T-helper 2 cell treated with Interferon-gamma antibody and Interleukin-4, amounts not matched to agents 100 ng/mL and 5 ng/mL, for 36 hours (primary cell): ENCODE measurements around the gene ENO3. TPM values are rescaled to one million over a fixed set of nuclear protein-coding genes. Genes with fewer than 3 reads are reported as not detected.

Source experiments
- intact Hi-C: fragments of 100-400 bp; cut with micrococcal nuclease; formaldehyde crosslinking; loops from one replicate; pipeline ENCODE4 v1.15.1; 2023
- total RNA-seq: library from RNA; stranded (reverse); gene quantifications from 2 replicates; pipeline ENCODE4 v1.2.3, GENCODE V29; 2022

ENO3 gene
- total RNA-seq, 1 donor from 2014 or later, result 52.9 TPM

DNA sequence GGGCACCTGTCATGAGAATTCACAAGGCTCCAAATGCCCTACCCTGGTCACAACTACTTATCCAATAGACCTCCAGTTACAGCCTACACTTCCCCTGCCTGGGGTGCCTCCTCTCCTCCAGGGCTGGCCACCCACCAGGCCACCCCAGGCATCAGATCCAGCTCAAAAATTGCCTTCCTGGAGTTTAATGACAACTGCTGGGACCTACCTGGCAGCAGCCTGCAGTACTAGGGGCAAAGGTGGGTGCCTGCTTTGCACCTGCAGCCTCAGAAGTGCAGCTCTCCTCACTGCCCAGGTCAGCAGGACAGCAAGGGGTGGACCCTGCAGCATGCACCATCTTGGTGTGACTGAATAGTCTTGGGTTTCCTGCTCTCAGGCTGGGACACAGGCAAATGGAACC lies 15.3 kb upstream of the ENO3 start:
- intact Hi-C loops, result no loop called here

DNA sequence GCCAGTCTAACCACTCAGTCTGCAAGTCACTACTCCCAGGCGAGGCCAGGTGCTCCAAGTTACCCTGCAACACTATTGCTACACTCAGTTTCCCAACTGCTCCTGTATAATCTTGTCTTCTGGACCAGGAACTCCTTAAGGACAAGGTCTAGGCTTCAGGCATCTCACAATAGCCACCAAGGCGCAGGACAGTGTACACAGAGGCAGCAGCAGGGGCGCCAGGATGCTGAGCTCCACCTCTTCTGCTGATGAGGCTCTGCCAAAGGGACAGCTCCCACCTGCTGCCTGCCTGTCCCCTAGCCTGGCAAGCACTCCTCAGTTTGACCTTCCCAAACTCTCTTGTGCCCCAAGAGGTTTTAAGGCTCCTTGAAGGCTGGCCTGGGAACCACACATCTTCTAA lies 14.5 kb upstream of the ENO3 start:
- intact Hi-C loops, result no loop called here

GRCh38 chr17:4937553-4937952 lies 13.4 kb upstream of the ENO3 start:
- intact Hi-C loops, result no loop called here

GRCh38 chr17:4938069-4938491 lies 12.8 kb upstream of the ENO3 start:
- intact Hi-C loops, result no loop called here

GRCh38 chr17:4938688-4939545 lies 12.0 kb upstream of the ENO3 start:
- intact Hi-C loops, result no loop called here

DNA sequence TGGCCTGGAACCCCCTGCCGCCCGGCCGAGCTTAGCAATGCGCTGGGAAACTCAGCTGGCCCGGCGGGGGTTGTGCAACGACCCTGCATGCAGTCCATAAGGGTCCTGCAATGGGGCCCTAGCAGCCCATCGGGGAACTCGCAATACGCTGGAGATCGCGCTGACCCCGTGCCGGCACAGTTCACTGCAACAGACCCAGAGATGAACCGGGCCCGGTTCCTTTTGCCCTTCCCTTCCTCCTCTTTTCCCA lies 11.4 kb upstream of the ENO3 start:
- intact Hi-C loops, result no loop called here

DNA sequence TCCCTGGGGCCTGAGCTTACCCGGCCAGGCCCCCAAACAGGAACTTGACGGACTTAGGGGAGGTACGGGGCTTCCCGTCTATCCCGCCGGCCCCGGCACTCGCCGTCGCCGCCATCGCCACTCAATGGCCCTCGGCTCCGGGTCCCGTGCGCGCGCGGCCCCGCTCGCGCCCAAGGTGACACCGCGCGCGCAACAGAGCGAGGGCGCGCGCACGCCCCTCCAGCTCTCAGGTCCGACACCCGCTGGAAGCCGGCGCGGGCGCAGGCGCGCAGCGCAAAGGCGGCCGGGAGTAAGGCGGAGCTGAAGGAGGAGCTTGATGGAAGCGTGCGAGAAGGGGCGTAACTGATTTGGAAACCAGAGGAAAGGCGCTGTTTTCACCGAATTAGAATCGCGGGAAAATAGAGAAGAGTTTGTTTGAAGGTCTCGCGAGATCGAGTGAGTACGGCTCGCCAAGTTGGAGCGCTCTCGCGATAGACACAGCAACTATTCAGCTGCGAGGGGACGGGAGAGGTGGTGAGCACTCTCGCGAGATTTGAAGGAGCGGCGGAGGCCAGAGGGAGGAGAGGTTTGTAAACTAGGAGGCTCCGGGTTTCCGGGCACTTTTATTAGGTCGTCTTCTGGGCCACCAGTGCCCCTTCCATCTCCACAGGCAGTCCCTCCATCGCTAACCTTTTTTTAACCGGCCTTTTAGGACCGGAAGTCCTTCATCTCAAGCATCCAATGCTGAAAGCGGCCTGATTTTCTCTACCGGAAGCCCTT lies 10.9 kb upstream of the ENO3 start, which contains the start of the genes RNF167 and SLC25A11:
Gene RNF167 (plus strand): TSS at position 473 of the 759 bp plus-strand sequence. CDS start 642 bp downstream, outside the sequence.
Gene SLC25A11 (minus strand): TSS at position 251 of the 759 bp plus-strand sequence. CDS start 136 bp downstream, at position 115.
- intact Hi-C loops, result loop anchor here (1.0 to 10.0 kb wide), 10 partner anchors 8 to 1715 kb away; partner anchors contain the start of genes ARRB2, C17orf100, INCA1 and KIF1C

GRCh38 chr17:4940555-4941318 lies 10.2 kb upstream of the ENO3 start:
- intact Hi-C loops, result loop anchor here (1.0 to 10.0 kb wide), 10 partner anchors 8 to 1714 kb away; partner anchors contain the start of genes ARRB2, C17orf100, INCA1 and KIF1C

DNA sequence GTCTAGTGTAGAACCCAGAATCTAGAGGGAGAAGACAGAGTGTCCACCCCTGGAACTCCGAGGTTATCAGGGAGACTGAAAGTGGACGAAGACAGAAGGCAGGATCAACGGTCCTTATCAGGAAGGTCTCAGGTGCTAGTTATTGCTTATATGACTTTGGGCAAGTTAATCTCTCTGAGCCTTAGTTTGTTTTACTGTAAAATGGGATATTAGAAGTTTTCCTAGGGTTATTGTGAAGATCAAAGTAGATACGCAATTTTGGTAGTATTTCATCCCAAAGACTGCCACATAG lies 9.7 kb upstream of the ENO3 start:
- intact Hi-C loops, result loop anchor here (2.0 to 10.0 kb wide), 4 partner anchors 32 to 1714 kb away; partner anchors contain the start of genes C17orf100, MED31, PSMB6 and UBE2G1

DNA sequence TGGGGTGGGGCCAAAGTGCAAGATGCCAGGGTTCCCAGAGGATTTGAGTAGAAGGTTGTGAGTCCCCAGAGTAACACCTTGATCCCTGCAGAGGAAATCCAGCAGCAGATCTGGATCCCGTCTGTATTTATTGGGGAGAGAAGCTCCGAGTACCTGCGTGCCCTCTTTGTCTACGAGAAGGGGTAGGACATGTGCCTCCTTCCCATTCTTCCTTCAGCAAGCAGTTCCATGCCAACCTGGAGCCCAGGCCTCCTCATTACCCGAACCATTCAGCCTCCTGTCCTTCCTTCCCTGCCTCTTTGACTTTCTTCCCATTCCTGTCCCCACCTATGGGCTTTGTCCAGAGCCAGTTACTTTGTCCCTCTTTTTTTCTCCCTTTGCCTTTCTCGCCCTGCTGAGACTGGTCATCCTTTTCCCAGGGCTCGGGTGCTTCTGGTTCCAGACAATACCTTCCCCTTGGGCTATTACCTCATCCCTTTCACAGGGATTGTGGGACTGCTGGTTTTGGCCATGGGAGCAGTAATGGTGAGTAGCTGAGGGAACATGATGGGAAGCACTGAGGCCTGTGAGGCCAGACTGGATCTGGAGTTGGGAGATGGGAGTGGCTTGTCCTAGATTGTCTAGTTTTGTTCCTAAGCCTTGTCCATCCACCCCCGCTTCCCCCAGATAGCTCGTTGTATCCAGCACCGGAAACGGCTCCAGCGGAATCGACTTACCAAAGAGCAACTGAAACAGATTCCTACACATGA lies 8.0 kb upstream of the ENO3 start:
- intact Hi-C loops, result loop anchor here (5.0 to 10.0 kb wide), 3 partner anchors 146 to 1712 kb away; partner anchors contain the start of genes C17orf100, MED31, PSMB6 and UBE2G1

DNA sequence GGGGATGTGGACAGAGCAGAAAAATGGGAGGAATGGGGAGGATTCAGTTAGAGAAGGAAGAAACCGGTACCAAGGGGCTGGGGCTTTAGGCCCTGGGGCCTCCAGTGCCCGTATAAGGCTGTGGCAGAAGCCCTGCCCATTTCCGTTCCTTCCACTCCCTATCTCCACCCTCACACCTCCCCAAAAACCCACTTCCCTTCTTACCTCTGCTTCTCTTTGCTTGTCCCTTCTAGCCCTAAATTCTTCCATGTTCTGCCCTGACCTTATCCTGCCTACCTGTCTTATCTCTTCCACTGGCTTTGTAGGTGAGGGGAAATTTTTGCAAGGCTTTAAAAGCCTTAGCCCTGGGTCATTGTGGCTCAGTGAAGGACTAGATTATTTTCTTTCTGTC lies 6.8 kb upstream of the ENO3 start:
- intact Hi-C loops, result loop anchor here (5.0 to 10.0 kb wide), 3 partner anchors 147 to 1711 kb away; partner anchors contain the start of genes C17orf100, MED31, PSMB6 and UBE2G1

DNA sequence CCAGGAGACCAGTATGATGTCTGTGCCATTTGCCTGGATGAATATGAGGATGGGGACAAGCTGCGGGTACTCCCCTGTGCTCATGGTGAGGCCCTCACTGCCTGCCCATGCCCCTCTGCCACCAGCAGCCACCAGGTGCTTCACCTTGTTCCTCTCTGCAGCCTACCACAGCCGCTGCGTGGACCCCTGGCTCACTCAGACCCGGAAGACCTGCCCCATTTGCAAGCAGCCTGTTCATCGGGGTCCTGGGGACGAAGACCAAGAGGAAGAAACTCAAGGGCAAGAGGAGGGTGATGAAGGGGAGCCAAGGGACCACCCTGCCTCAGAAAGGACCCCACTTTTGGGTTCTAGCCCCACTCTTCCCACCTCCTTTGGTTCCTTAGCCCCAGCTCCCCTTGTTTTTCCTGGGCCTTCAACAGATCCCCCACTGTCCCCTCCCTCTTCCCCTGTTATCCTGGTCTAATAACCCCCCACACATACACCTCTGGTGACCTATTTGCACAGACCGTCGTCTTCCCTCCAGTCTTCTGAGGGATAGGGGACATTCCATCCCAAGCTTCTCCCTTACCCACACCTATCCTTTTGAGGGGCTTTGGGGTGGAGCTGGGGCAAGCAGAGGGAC lies 6.3 kb upstream of the ENO3 start:
- intact Hi-C loops, result loop anchor here (5.0 to 10.0 kb wide), 4 partner anchors 43 to 1710 kb away; partner anchors contain the start of genes C17orf100, CAMTA2, MED31 and PSMB6

DNA sequence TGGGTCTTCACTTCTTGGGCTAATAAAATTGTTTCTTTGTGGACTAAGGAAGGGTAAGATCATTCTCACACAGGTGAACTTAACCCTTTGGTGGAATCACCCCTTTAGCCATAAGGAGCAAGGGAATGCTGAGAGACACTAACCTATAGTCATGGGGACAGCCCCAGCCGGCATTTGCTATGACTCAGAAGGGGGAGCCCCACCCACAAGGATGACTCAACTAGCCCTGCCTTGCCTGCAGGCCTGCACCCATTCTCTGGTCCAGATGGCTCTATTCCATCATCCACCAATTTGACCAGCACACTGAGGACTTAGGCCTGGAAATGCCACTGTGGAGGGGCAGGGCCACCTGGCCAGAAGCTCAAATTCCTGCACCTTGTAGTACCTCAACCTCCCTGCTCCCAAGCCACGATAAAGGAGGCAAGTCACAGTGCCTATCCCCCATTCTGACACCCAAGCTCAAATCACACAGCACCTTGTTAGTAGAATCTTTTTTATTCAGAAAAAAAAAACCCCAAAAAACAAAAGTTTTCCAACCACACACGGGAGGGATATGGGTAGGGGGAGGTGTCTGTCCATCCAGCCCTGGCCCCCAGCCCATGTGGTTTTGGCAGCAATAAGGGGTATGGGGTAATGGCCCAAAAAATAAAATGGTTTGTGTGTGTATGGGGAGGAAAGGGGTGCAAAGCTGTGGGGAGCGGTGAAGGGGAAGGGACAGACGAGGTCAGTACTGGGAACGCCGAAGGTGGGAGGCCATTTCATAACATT lies 5.6 kb upstream of the ENO3 start:
- intact Hi-C loops, result loop anchor here (5.0 to 10.0 kb wide), 3 partner anchors 42 to 1709 kb away; partner anchors contain the start of genes C17orf100, CAMTA2, MED31 and UBE2G1

- intact Hi-C loops, result loop anchor here (5.0 to 10.0 kb wide), 3 partner anchors 41 to 1709 kb away; partner anchors contain the start of genes C17orf100, CAMTA2, MED31 and UBE2G1
Measured at GRCh38 chr17:4945944-4946280, 5.0 kb upstream of the ENO3 start.

DNA sequence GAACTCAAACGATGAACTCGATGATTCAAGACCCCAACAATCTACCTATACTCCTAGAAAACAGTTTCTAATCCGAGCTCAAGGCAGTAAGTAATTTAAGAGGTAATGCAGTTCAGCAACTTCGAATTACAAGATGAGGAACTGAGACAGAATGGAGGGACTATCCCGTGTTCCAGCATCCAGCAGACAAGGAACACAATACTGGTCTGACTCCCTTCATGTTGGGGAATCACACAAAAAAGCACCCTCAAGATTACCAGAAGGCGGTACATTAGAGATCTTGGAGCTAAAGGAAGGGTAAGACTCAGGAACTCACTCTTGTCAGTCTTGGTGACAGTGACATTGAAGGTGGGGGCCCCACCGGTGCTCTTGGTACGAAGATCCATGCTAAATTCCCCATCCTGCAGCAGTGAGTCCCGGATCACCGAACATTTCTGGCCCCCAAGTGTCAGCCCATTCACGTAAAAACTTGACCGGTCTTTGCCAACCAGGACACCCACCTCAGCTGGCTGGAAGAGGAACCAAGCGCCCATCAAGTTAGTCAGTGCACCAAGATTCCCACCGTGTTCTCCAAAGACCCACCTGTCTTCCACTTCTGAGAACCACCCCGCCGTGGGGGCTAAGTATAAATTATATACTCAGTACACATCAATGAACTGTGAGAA lies 4.5 kb upstream of the ENO3 start:
- intact Hi-C loops, result loop anchor here (5.0 to 10.0 kb wide), 3 partner anchors 41 to 1708 kb away; partner anchors contain the start of genes C17orf100, CAMTA2, MED31 and UBE2G1

DNA sequence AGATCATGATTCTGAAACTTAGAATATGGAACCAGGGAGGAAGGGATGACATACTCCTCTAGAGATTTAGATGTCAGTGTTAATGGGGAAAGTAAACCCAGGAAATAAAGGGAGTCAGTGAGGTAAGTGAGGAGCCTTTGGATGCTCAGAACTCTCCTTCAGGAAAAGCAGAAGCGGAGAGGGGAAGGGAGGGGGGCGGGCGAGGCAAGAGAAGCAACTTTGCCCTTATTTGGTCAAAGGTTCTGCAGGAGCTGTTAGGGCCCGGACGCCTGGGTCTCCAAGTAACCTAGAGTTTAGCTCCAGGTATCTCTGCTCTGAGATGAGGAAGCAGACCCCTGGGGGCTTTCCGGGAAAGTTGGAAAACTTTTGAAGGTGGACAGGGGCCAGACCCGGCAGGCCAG lies 3.9 kb upstream of the ENO3 start:
- intact Hi-C loops, result loop anchor here (5.0 to 10.0 kb wide), 3 partner anchors 40 to 1708 kb away; partner anchors contain the start of genes C17orf100, CAMTA2, MED31 and UBE2G1

DNA sequence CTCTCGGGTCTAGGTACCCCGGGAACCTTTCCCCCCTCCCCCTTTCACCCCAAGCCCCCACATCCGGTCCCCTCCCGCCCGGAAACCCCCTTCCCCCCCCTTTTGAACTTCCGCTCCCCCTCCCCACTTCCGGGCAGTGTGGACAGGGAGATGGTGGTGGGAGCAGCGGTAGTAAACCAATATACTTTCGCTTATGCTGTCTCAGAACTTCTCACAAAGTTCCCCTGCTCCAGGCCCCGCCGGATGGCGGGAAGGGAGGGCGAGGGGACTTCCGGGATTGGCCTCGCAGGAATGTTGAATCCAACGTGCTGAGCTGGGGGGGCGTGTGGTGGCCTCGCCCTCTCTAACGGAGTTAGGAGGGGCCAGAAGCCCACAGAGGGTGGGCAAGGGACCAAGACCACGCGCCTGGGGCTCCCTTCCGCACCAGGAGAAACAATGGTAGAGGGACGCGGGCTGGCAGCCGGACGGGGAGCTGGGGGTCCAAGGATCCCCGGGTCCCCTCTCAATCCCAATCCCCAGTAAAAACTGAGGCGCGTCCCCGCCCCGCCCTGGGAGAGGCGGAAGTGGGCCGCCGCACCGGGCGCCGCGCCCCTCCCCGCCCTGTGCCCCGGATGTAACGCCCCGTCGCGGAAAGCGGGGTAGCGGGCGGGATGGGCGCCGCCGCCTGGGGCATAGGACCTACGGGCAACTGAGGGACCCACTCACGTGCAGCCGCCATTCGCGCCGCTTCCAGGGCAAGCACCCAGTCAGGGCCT lies 3.3 kb upstream of the ENO3 start:
- intact Hi-C loops, result loop anchor here (1.0 to 10.0 kb wide), 6 partner anchors 7 to 1707 kb away; partner anchors contain the start of genes C17orf100, CAMTA2, DERL2 and INCA1
